PC-9 (cell line): Measurements from ENCODE around the gene KPNA1.

Experiments used
- EZH2 ChIP-seq: fragments of 200-600 bp; sonication (generic); IDR thresholded peaks from 2 replicates; pipeline ENCODE4 v1.8.0; 2017; ENCODE audit warnings: antibody characterized with exemption, low read depth
- TF ChIP-seq, protein P1 (sequence below): fragments of 200-600 bp; sonication (generic); conservative IDR thresholded peaks from 2 replicates; pipeline ENCODE4 v1.6.1; 2017; ENCODE audit warnings: mixed run types, antibody characterized with exemption, mild to moderate bottlenecking, moderate library complexity

DNA sequence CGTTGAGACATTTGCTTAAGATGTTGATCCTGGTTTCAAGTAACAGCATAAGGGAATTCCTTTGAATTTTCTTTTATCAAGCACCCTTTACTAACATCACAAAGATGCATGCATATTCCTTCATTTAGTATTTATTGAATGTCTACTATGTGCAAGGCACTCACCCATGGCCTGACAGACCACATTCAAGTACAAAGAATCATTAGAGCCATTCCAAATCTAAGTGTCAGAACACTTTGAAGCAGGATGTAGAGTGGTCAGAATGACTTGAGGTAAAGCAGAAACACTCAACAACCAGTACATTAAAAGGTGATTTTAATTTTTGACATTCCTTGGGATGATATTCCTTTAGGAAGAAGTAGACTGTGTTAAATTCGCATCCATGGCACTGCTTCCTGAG, 92.9 kb downstream of the KPNA1 start:
- TF ChIP-seq, protein P1, sequence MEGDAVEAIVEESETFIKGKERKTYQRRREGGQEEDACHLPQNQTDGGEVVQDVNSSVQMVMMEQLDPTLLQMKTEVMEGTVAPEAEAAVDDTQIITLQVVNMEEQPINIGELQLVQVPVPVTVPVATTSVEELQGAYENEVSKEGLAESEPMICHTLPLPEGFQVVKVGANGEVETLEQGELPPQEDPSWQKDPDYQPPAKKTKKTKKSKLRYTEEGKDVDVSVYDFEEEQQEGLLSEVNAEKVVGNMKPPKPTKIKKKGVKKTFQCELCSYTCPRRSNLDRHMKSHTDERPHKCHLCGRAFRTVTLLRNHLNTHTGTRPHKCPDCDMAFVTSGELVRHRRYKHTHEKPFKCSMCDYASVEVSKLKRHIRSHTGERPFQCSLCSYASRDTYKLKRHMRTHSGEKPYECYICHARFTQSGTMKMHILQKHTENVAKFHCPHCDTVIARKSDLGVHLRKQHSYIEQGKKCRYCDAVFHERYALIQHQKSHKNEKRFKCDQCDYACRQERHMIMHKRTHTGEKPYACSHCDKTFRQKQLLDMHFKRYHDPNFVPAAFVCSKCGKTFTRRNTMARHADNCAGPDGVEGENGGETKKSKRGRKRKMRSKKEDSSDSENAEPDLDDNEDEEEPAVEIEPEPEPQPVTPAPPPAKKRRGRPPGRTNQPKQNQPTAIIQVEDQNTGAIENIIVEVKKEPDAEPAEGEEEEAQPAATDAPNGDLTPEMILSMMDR: no peak
- TF ChIP-seq EZH2: no peak
